A673 (cell line): Measurements from ENCODE around the gene ATP5F1B. TPM values are rescaled to one million over a fixed set of nuclear protein-coding genes. Genes with fewer than 3 reads are reported as not detected.

ENCODE experiments used
- BruUV-seq: library from RNA; stranded (reverse); fragments of 400-500 nt; replicated peaks from 2 replicates; lab custom pipeline; 2021; lab: Mats Ljungman, UMichigan
- CTCF ChIA-PET: fragments of 300-600 bp; sonication (Branson Sonifier 250); formaldehyde crosslinking; loops from one replicate; lab custom pipeline; 2022; ENCODE audit warnings: antibody characterized with exemption; lab: Charles Lee
- POLR2A ChIA-PET: fragments of 300-600 bp; sonication (Branson Sonifier 250); formaldehyde crosslinking; loops from one replicate; lab custom pipeline; 2022; ENCODE audit warnings: antibody characterized with exemption; ENCODE audit not compliant: low non-redundant PET; lab: Charles Lee
- DNase-seq: peaks from one replicate; pipeline ENCODE4 v3.0.0-alpha.2; 2015; ENCODE audit warnings: low spot score
- H3K27ac ChIP-seq: fragments of 200-600 bp; sonication (generic); 2 replicates; pipeline ENCODE4 v1.5.1; 2016; ENCODE audit warnings: mixed run types, low read depth, mild to moderate bottlenecking, mixed read lengths, antibody characterized with exemption, low read length; ENCODE audit not compliant: poor library complexity, severe bottlenecking
- H3K27me3 ChIP-seq: fragments of 200-600 bp; sonication (generic); replicated peaks from 2 replicates; pipeline ENCODE4 v1.6.1; 2017; ENCODE audit warnings: mixed run types, low read depth, mild to moderate bottlenecking, mixed read lengths, antibody characterized with exemption, low read length; ENCODE audit not compliant: insufficient read depth, poor library complexity
- H3K36me3 ChIP-seq: fragments of 200-600 bp; sonication (generic); 2 replicates; pipeline ENCODE4 v1.6.1; 2016; ENCODE audit warnings: mixed run types, mild to moderate bottlenecking, mixed read lengths, antibody characterized with exemption, low read length; ENCODE audit not compliant: insufficient read depth, poor library complexity, severe bottlenecking
- H3K4me1 ChIP-seq: fragments of 200-600 bp; sonication (generic); 2 replicates; pipeline ENCODE4 v1.6.1; 2017; ENCODE audit warnings: mixed run types, mild to moderate bottlenecking, mixed read lengths, antibody characterized with exemption, low read length; ENCODE audit not compliant: insufficient read depth, poor library complexity, severe bottlenecking
- H3K4me3 ChIP-seq: fragments of 200-600 bp; sonication (generic); 2 replicates; pipeline ENCODE4 v1.5.1; 2016; ENCODE audit warnings: low read depth, mixed run types, mild to moderate bottlenecking, mixed read lengths, low read length; ENCODE audit not compliant: poor library complexity, severe bottlenecking
- H3K9me3 ChIP-seq: fragments of 200-600 bp; sonication (generic); 2 replicates; pipeline ENCODE4 v1.6.1; 2016; ENCODE audit warnings: mixed run types, low read depth, mild to moderate bottlenecking, mixed read lengths, antibody characterized with exemption, low read length; ENCODE audit not compliant: poor library complexity, severe bottlenecking
- CTCF ChIP-seq: fragments of 300-800, 200-600 bp; sonication (generic); conservative IDR thresholded peaks from 2 replicates; pipeline ENCODE4 v1.5.1; 2017; ENCODE audit warnings: low read depth, mild to moderate bottlenecking, antibody characterized with exemption, low read length, moderate library complexity, mixed read lengths
- EZH2 ChIP-seq: fragments of 200-600 bp; sonication (generic); IDR thresholded peaks from 2 replicates; pipeline ENCODE4 v1.6.1; 2017; ENCODE audit warnings: borderline replicate concordance, low read depth, mild to moderate bottlenecking, mixed read lengths, antibody characterized with exemption, low read length; ENCODE audit not compliant: poor library complexity, severe bottlenecking
- intact Hi-C: fragments of 100-400 bp; cut with micrococcal nuclease; formaldehyde crosslinking; loops from one replicate; pipeline ENCODE4 v1.10.0; 2022; ENCODE audit not compliant: unreplicated experiment
- total RNA-seq: library from RNA; stranded (reverse); gene quantifications from 2 replicates; pipeline ENCODE4 v1.2.3, GENCODE V29; 2021

The ATP5F1B gene
- total RNA-seq, 1 experiment from 2014 or later: 1,089 TPM

GRCh38 chr12:56678852-56679251, 33.1 kb upstream of the ATP5F1B start:
- intact Hi-C loops: no loop called here
- Histone ChIP-seq H3K36me3 (peaks cover 39% of the 10 kb centered on the region), H3K4me1 (peaks cover 5% of the 10 kb centered on the region), H3K27ac (peak overlapping the region; percentile 46), H3K4me3 (no peak overlapping the region), H3K27me3 (no peaks in the 10 kb centered on the region), H3K9me3 (no peaks in the 10 kb centered on the region)
- no peak for TF ChIP-seq CTCF
- no peak for TF ChIP-seq EZH2
- POLR2A ChIA-PET: no interaction called here
- BruUV-seq: no TSS peak
- DNase-seq: no peak
- CTCF ChIA-PET: no interaction called here

- ChIA-PET POLR2A (no interaction called here), CTCF (no interaction called here)
- no peaks in the 10 kb centered on the region for H3K4me1 ChIP-seq
- H3K9me3 ChIP-seq: no peaks in the 10 kb centered on the region
- no peaks in the 10 kb centered on the region for H3K27me3 ChIP-seq
- BruUV-seq: no TSS peak
- H3K36me3 ChIP-seq: peaks cover 42% of the 10 kb centered on the region
- H3K4me3 ChIP-seq: no peak overlapping the region
- TF ChIP-seq CTCF: no peak
- TF ChIP-seq EZH2: no peak
- no peak overlapping the region for H3K27ac ChIP-seq
- no peak for DNase-seq
- intact Hi-C loops: no loop called here
Observed at GRCh38 chr12:56677680-56678079, 31.9 kb upstream of the ATP5F1B start.

- BruUV-seq: no TSS peak
- no peaks in the 10 kb centered on the region for H3K27me3 ChIP-seq
- no peak for DNase-seq
- no peak for TF ChIP-seq EZH2
- no peak for TF ChIP-seq CTCF
- intact Hi-C loops: no loop called here
- ChIA-PET CTCF (no interaction called here), POLR2A (interaction anchor here (0.7 kb wide), 1 partner anchor 24 kb away, joined by 17 read pairs; no protein-coding TSS in a partner anchor)
- H3K9me3 ChIP-seq: no peaks in the 10 kb centered on the region
- H3K27ac ChIP-seq: no peak overlapping the region
- H3K36me3 ChIP-seq: peaks cover 44% of the 10 kb centered on the region
- no peaks in the 10 kb centered on the region for H3K4me1 ChIP-seq
- H3K4me3 ChIP-seq: no peak overlapping the region
Observed at GRCh38 chr12:56676851-56677580, 31.2 kb upstream of the ATP5F1B start.
